ENCODE measurements around the gene KPNB1.

GRCh38 chr17:47643116-47643515 lies 6.6 kb upstream of the KPNB1 start:
- TF ChIP-seq CTCF (IDR thresholded peaks at IDR 0.05) (no peak), BCL3 (IDR thresholded peaks at IDR 0.05) (no peak), ZSCAN20 (CRISPR knock-in tag; IDR thresholded peaks at IDR 0.05) (no peak), SREBF2 (IDR thresholded peaks at IDR 0.05) (no peak), CBX8 (IDR thresholded peaks at IDR 0.05) (no peak), EP300 (IDR thresholded peaks at IDR 0.05) (no peak), POLR2A (IDR thresholded peaks at IDR 0.05; ENCODE audit: low read length) (no peak)

All from A549 (cell line).